ENCODE results near the gene CDK3. TPM values are rescaled to one million over a fixed set of nuclear protein-coding genes. Genes with fewer than 3 reads are reported as not detected.

Gene CDK3
- total and polyA plus RNA-seq, 9 of the 15 experiments (the other 6 are each of a cell fraction or from before 2014, with no cell fraction given), result 0.55 to 8.2 (median 4.7) TPM

- TF ChIP-seq FOXP4 (CRISPR knock-in tag; IDR thresholded peaks at IDR 0.05; ENCODE audit: borderline replicate concordance), result no peak
- no peak for TF ChIP-seq ATF3 (IDR thresholded peaks at IDR 0.05)
- TF ChIP-seq ATF3 (CRISPR knock-in tag; conservative IDR thresholded peaks at IDR 0.05), result no peak
- TF ChIP-seq CBX3 (IDR thresholded peaks at IDR 0.05; ENCODE audit: borderline replicate concordance in 1 of 2, low read length in 2 of 2), result no peak
- no peak for TF ChIP-seq CHD1 (IDR thresholded peaks at IDR 0.05; ENCODE audit: low read length)
- TF ChIP-seq ZBTB49 (CRISPR knock-in tag; IDR thresholded peaks at IDR 0.05; ENCODE audit: borderline replicate concordance), result no peak
- TF ChIP-seq ZNF232 (CRISPR knock-in tag; IDR thresholded peaks at IDR 0.05), result no peak
- no peak for TF ChIP-seq NFE2L1 (tag; IDR thresholded peaks at IDR 0.05; ENCODE audit: borderline replicate concordance, low read depth)
- TF ChIP-seq PYGO2 (tag; IDR thresholded peaks at IDR 0.05), result no peak
- TF ChIP-seq MTA1 (IDR thresholded peaks at IDR 0.05; ENCODE audit: borderline replicate concordance), result no peak
- TF ChIP-seq HNRNPUL1 (IDR thresholded peaks at IDR 0.05; ENCODE audit: low read length), result no peak
Observed at GRCh38 chr17:76040376-76040775, 39.7 kb downstream of the CDK3 start (continued).

Measured in K562 (cell line).